ENCODE results near the gene KEAP1.

The KEAP1 gene

GRCh38 chr19:10468133-10468532 is 35.0 kb downstream of the KEAP1 start:
- Histone ChIP-seq H3K36me3 (ENCODE audit: control insufficient read depth in 1 of 2, insufficient read depth in 2 of 2, low read depth in 1 of 2, low read length in 2 of 2) (peaks cover 11 to 16% of the 10 kb centered on the region in 2 experiments), H3K27me3 (ENCODE audit: control insufficient read depth in 1 of 2, insufficient read depth in 1 of 2, low read length in 2 of 2) (no peaks in the 10 kb centered on the region), H2BK120ac (ENCODE audit: low read depth, low read length) (no peak overlapping the region), H2BK5ac (ENCODE audit: low read depth, low read length, poor library complexity, severe bottlenecking) (no peak overlapping the region), H3K23ac (ENCODE audit: low read length in 2 of 2) (no peak overlapping the region), H3K9ac (ENCODE audit: low read length) (no peak overlapping the region), H3K79me1 (replicated peaks; ENCODE audit: low read length, poor library complexity, severe bottlenecking) (no peaks in the 10 kb centered on the region), H3K18ac (ENCODE audit: low read depth in 1 of 2, low read length in 2 of 2) (no peak overlapping the region), H3K4me1 (ENCODE audit: control insufficient read depth, insufficient read depth, low read depth, low read length) (no peaks in the 10 kb centered on the region), H4K8ac (ENCODE audit: low read length) (no peak overlapping the region), H2AFZ (ENCODE audit: low read depth, low read length) (no peak overlapping the region), H3K4me2 (ENCODE audit: low read length, poor library complexity, severe bottlenecking) (no peak overlapping the region), H2BK12ac (ENCODE audit: low read length in 2 of 2) (no peak overlapping the region), H3K9me3 (ENCODE audit: control insufficient read depth, low read length) (no peaks in the 10 kb centered on the region), H4K91ac (ENCODE audit: low read length) (no peak overlapping the region), H2BK15ac (ENCODE audit: low read depth, poor library complexity, severe bottlenecking) (no peak overlapping the region), H3K27ac (ENCODE audit: low read length, poor library complexity, severe bottlenecking) (no peak overlapping the region), H2AK5ac (ENCODE audit: low read length, severe bottlenecking) (no peak overlapping the region), H3K14ac (ENCODE audit: low read length in 2 of 2) (no peak overlapping the region), H3K4ac (ENCODE audit: low read depth in 1 of 2, low read length in 2 of 2) (no peak overlapping the region), H3K4me3 (ENCODE audit: insufficient read depth in 1 of 2, low read depth in 1 of 2, low read length in 2 of 2) (no peak overlapping the region)
- WGBS: 78% methylated on average over 9 of the region's 12 CpGs
- DNase-seq: no peak

- Histone ChIP-seq H3K9me3 (ENCODE audit: control insufficient read depth, low read length) (no peaks in the 10 kb centered on the region), H3K4me3 (ENCODE audit: insufficient read depth in 1 of 2, low read depth in 1 of 2, low read length in 2 of 2) (no peak overlapping the region), H3K18ac (ENCODE audit: low read depth in 1 of 2, low read length in 2 of 2) (no peak overlapping the region), H2BK15ac (ENCODE audit: low read depth, poor library complexity, severe bottlenecking) (no peak overlapping the region), H2AFZ (ENCODE audit: low read depth, low read length) (no peak overlapping the region), H3K4ac (ENCODE audit: low read depth in 1 of 2, low read length in 2 of 2) (no peak overlapping the region), H3K4me1 (ENCODE audit: control insufficient read depth, insufficient read depth, low read depth, low read length) (no peaks in the 10 kb centered on the region), H3K14ac (ENCODE audit: low read length in 2 of 2) (no peak overlapping the region), H3K27ac (ENCODE audit: low read length, poor library complexity, severe bottlenecking) (no peak overlapping the region), H2BK120ac (ENCODE audit: low read depth, low read length) (no peak overlapping the region), H4K8ac (ENCODE audit: low read length) (no peak overlapping the region), H3K79me1 (replicated peaks; ENCODE audit: low read length, poor library complexity, severe bottlenecking) (no peaks in the 10 kb centered on the region), H2BK12ac (ENCODE audit: low read length in 2 of 2) (no peak overlapping the region), H3K23ac (ENCODE audit: low read length in 2 of 2) (no peak overlapping the region), H3K27me3 (ENCODE audit: control insufficient read depth in 1 of 2, insufficient read depth in 1 of 2, low read length in 2 of 2) (no peaks in the 10 kb centered on the region), H3K9ac (ENCODE audit: low read length) (no peak overlapping the region), H4K91ac (ENCODE audit: low read length) (no peak overlapping the region), H2BK5ac (ENCODE audit: low read depth, low read length, poor library complexity, severe bottlenecking) (no peak overlapping the region), H2AK5ac (ENCODE audit: low read length, severe bottlenecking) (no peak overlapping the region), H3K36me3 (ENCODE audit: control insufficient read depth in 1 of 2, insufficient read depth in 2 of 2, low read depth in 1 of 2, low read length in 2 of 2) (peaks cover 11 to 16% of the 10 kb centered on the region in 2 experiments), H3K4me2 (ENCODE audit: low read length, poor library complexity, severe bottlenecking) (no peak overlapping the region)
- 96% methylated on average over 19 of the region's 20 CpGs for WGBS
- DNase-seq: no peak
Measured at GRCh38 chr19:10467104-10467706, 36.0 kb downstream of the KEAP1 start.

GRCh38 chr19:10464456-10464855 is 38.7 kb downstream of the KEAP1 start:
- H2AFZ ChIP-seq (ENCODE audit: low read depth, low read length): no peak overlapping the region
- H2BK12ac ChIP-seq (ENCODE audit: low read length in 2 of 2): no peak overlapping the region
- no peak overlapping the region for H2BK15ac ChIP-seq (ENCODE audit: low read depth, poor library complexity, severe bottlenecking)
- no peak overlapping the region for H2BK120ac ChIP-seq (ENCODE audit: low read depth, low read length)
- H3K36me3 ChIP-seq (ENCODE audit: control insufficient read depth in 1 of 2, insufficient read depth in 2 of 2, low read depth in 1 of 2, low read length in 2 of 2): peaks cover 14 to 19% of the 10 kb centered on the region in 2 experiments
- no peaks in the 10 kb centered on the region for H3K27me3 ChIP-seq (ENCODE audit: control insufficient read depth in 1 of 2, insufficient read depth in 1 of 2, low read length in 2 of 2)
- peaks cover 9% of the 10 kb centered on the region for H3K4me1 ChIP-seq (ENCODE audit: control insufficient read depth, insufficient read depth, low read depth, low read length)
- H2AK5ac ChIP-seq (ENCODE audit: low read length, severe bottlenecking): no peak overlapping the region
- H3K23ac ChIP-seq (ENCODE audit: low read length in 2 of 2): no peak overlapping the region
- H2BK5ac ChIP-seq (ENCODE audit: low read depth, low read length, poor library complexity, severe bottlenecking): no peak overlapping the region
- H3K27ac ChIP-seq (ENCODE audit: low read length, poor library complexity, severe bottlenecking): no peak overlapping the region
- no peak overlapping the region for H4K8ac ChIP-seq (ENCODE audit: low read length)
- H3K9ac ChIP-seq (ENCODE audit: low read length): no peak overlapping the region
- H3K4me2 ChIP-seq (ENCODE audit: low read length, poor library complexity, severe bottlenecking): no peak overlapping the region
- DNase-seq: no peak
- no peaks in the 10 kb centered on the region for H3K9me3 ChIP-seq (ENCODE audit: control insufficient read depth, low read length)
- H4K91ac ChIP-seq (ENCODE audit: low read length): no peak overlapping the region
- H3K79me1 ChIP-seq (replicated peaks; ENCODE audit: low read length, poor library complexity, severe bottlenecking): no peaks in the 10 kb centered on the region
- no peak overlapping the region for H3K4me3 ChIP-seq (ENCODE audit: insufficient read depth in 1 of 2, low read depth in 1 of 2, low read length in 2 of 2)
- H3K18ac ChIP-seq (ENCODE audit: low read depth in 1 of 2, low read length in 2 of 2): no peak overlapping the region
- WGBS: 87% methylated on average over 5 of the region's 5 CpGs
- no peak overlapping the region for H3K14ac ChIP-seq (ENCODE audit: low read length in 2 of 2)
- no peak overlapping the region for H3K4ac ChIP-seq (ENCODE audit: low read depth in 1 of 2, low read length in 2 of 2)

DNA sequence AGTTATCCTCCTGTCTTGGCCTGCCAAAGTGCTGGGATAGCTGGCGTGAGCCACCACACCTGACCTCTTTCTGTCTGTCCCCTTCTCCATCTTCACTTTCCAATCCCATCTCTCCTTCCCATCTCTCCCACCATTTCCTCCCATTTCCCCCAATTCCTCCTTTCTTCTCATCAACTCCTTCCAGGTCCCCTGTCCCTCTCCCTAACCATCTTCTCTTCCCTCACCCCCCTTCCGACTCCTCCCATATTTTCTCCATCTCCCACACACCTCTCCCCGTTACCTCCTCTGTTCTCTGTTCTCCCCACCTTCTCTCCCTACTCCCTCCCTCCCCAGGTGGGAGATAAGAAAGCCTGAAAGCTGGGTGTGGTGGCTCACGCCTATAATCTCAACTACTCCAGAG is 40.6 kb downstream of the KEAP1 start:
- H3K18ac ChIP-seq (ENCODE audit: low read depth in 1 of 2, low read length in 2 of 2): no peak overlapping the region
- no peak overlapping the region for H3K14ac ChIP-seq (ENCODE audit: low read length in 2 of 2)
- H3K9me3 ChIP-seq (ENCODE audit: control insufficient read depth, low read length): no peaks in the 10 kb centered on the region
- no peak overlapping the region for H2AK5ac ChIP-seq (ENCODE audit: low read length, severe bottlenecking)
- H3K4me1 ChIP-seq (ENCODE audit: control insufficient read depth, insufficient read depth, low read depth, low read length): peaks cover 9% of the 10 kb centered on the region
- no peak overlapping the region for H2BK15ac ChIP-seq (ENCODE audit: low read depth, poor library complexity, severe bottlenecking)
- no peak overlapping the region for H2BK12ac ChIP-seq (ENCODE audit: low read length in 2 of 2)
- WGBS: 94% methylated on average over 4 of the region's 4 CpGs
- no peak for DNase-seq
- H2AFZ ChIP-seq (ENCODE audit: low read depth, low read length): no peak overlapping the region
- H3K27me3 ChIP-seq (ENCODE audit: control insufficient read depth in 1 of 2, insufficient read depth in 1 of 2, low read length in 2 of 2): no peaks in the 10 kb centered on the region
- H3K9ac ChIP-seq (ENCODE audit: low read length): no peak overlapping the region
- no peak overlapping the region for H3K4me3 ChIP-seq (ENCODE audit: insufficient read depth in 1 of 2, low read depth in 1 of 2, low read length in 2 of 2)
- no peak overlapping the region for H3K23ac ChIP-seq (ENCODE audit: low read length in 2 of 2)
- no peaks in the 10 kb centered on the region for H3K79me1 ChIP-seq (replicated peaks; ENCODE audit: low read length, poor library complexity, severe bottlenecking)
- peaks cover 17 to 27% of the 10 kb centered on the region in 2 experiments for H3K36me3 ChIP-seq (ENCODE audit: control insufficient read depth in 1 of 2, insufficient read depth in 2 of 2, low read depth in 1 of 2, low read length in 2 of 2)
- H2BK5ac ChIP-seq (ENCODE audit: low read depth, low read length, poor library complexity, severe bottlenecking): no peak overlapping the region
- no peak overlapping the region for H3K27ac ChIP-seq (ENCODE audit: low read length, poor library complexity, severe bottlenecking)
- no peak overlapping the region for H3K4ac ChIP-seq (ENCODE audit: low read depth in 1 of 2, low read length in 2 of 2)
- no peak overlapping the region for H4K8ac ChIP-seq (ENCODE audit: low read length)
- H3K4me2 ChIP-seq (ENCODE audit: low read length, poor library complexity, severe bottlenecking): no peak overlapping the region
- no peak overlapping the region for H4K91ac ChIP-seq (ENCODE audit: low read length)
- H2BK120ac ChIP-seq (ENCODE audit: low read depth, low read length): no peak overlapping the region
